ENCODE results near the gene NES. TPM values are rescaled to one million over a fixed set of nuclear protein-coding genes. Genes with fewer than 3 reads are reported as not detected.

The NES gene
- polyA plus RNA-seq, 3 donors: 3.5 to 38.3 (median 32.1) TPM

- WGBS, 3 donors: 0 to 1% (median 1%) methylated on average over 39 to 42 of the region's 42 CpGs
- H3K27ac ChIP-seq (ENCODE audit: low read depth, low read length): no peak within 1 kb of the TSS
These were observed 28.2 kb upstream of the NES start, which contains the start of gene CRABP2 for GRCh38 chr1:156705321-156705917. TSS of gene CRABP2 (minus strand) at chr1:156705583. CDS start at chr1:156705446, 137 bp downstream.

- H3K27ac ChIP-seq (ENCODE audit: low read depth, low read length): no peak overlapping the region
- 3 to 4% (median 3%) methylated on average over 29 of the region's 29 CpGs for WGBS, 3 donors
These were observed 27.7 kb upstream of the NES start for GRCh38 chr1:156704930-156705320.

GRCh38 chr1:156704166-156704711, 27.0 kb upstream of the NES start:
- WGBS, 3 donors: 53 to 58% (median 54%) methylated on average over 10 of the region's 10 CpGs
- H3K27ac ChIP-seq (ENCODE audit: low read depth, low read length): no peak overlapping the region

GRCh38 chr1:156703741-156704140, 26.5 kb upstream of the NES start:
- 35 to 43% (median 35%) methylated on average over 4 of the region's 4 CpGs for WGBS, 3 donors
- H3K27ac ChIP-seq (ENCODE audit: low read depth, low read length): no peak overlapping the region

- no peak overlapping the region for H3K27ac ChIP-seq (ENCODE audit: low read depth, low read length)
These were observed 26.1 kb upstream of the NES start for GRCh38 chr1:156703336-156703735.

DNA sequence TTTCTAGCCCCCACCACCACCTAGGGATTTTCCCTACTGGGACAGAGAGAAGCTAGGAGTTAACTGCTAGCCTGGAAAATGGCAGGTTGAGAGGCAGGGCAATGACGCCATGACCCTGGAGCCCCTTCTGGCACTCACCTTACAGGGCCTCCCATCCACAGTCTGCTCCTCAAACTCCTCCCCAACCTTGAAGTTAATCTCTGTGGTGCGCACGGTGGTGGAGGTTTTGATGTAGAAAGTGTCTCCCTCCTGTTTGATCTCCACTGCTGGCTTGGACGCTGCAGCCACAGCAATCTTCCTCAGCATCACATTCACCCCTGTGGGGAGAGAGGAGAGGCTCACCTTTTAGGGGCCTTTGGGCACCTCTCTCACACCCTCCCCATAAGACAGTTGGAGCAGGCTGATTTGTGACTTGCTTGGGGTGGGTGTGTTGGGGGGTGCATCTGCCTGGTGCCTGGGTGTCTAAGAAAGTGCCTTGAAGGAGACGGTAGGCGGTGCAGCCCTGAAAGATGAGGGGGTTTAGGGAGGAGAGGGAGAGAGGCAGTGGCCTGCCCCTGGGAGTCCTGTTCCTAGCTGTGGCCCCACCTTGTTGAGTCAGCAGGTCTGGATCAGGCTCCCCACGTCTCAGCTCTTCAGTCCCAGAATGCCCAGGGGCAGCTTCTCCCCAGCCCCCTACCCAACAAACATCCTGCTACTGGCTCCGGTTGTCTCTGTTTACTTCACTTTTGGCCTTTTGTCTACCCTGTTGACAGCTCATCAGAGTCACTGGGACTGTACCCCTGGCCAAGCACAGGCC, 23.7 kb upstream of the NES start:
- no peak overlapping the region for H3K27ac ChIP-seq (ENCODE audit: low read depth, low read length)
- 79 to 84% (median 81%) methylated on average over 8 of the region's 8 CpGs for WGBS, 3 donors

More at GRCh38 chr1:156703336-156703735, 26.1 kb upstream of the NES start:
- 58 to 81% (median 65%) methylated on average over 4 of the region's 4 CpGs for WGBS, 3 donors

- 39 to 78% (median 75%) methylated on average over 1 of the region's 1 CpG for WGBS, 3 donors
- no peak overlapping the region for H3K27ac ChIP-seq (ENCODE audit: low read depth, low read length)
These were observed 21.8 kb upstream of the NES start for GRCh38 chr1:156698995-156699394.

GRCh38 chr1:156697481-156697880, 20.3 kb upstream of the NES start:
- 84 to 90% (median 89%) methylated on average over 8 of the region's 8 CpGs for WGBS, 3 donors

DNA sequence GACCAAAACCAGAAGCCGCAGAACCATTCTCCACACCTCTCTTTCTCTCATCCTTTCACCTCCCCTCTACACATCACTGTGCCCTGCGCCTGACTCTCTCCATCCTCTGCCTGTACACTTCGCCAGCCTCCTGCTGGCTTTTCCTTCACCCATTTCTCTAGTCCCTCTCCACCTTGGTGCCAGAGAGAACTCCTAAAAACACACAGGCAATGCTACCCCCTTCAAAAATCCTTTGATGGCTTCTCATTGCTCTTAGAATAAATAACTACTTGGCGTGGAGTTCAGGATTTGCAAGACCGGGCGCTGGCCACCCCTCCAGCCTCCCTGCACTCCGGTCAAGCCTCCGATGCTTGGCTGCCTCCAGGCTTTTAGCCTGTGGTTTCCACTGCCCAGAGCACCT, 19.5 kb upstream of the NES start:
- no peak overlapping the region for H3K27ac ChIP-seq (ENCODE audit: low read depth, low read length)
- WGBS, 3 donors: 89 to 96% (median 92%) methylated on average over 8 of the region's 8 CpGs

More at GRCh38 chr1:156697481-156697880, 20.3 kb upstream of the NES start:
- H3K27ac ChIP-seq (ENCODE audit: low read depth, low read length): no peak overlapping the region

- H3K27ac ChIP-seq (ENCODE audit: low read depth, low read length): no peak overlapping the region
- WGBS, 3 donors: 88 to 96% (median 92%) methylated on average over 5 of the region's 5 CpGs
These were observed 17.4 kb upstream of the NES start for GRCh38 chr1:156694690-156694962.

DNA sequence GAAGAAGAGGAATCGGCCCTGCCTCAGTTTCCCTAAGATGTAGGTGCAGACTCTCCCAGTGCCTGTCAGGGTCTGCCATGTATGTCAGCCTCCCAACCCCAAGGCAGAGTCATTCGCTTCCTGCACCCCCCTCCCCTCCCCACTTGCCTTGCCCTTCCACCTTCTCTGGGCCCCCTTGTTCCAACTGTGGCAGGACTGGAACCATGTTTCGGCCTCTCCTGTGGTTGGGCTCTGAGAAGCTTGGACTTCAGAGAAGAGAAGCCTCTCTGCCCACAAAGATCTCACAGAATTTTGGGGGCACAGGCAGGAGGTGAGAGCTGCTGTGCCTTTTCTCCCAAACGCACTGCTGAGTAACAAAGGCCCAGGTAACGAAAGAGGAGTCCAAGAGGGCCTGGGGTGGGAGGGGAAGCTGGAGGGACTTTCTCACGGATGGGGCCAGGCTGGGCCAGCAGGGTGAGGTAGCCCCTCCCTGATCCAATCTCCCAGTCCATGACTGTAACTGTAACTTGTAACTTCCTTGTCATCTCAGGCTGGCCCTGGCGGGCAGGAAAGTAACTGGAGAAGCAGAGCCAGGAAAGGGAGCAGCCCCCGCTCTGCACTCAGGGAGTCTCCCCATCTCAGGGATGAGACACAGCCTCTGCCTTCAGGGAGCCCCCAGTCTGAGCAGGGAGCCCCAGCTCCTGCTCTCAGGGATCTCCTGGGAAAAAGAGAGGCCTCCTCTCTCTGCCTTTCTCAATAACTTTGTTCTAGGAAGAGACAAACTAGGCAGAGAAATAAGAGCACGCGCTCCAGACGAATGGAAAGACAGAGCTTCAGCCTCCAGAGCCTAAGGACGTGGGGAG, 16.9 kb upstream of the NES start:
- H3K27ac ChIP-seq (ENCODE audit: low read depth, low read length): no peak overlapping the region
- 75 to 82% (median 79%) methylated on average over 12 of the region's 12 CpGs for WGBS, 3 donors

DNA sequence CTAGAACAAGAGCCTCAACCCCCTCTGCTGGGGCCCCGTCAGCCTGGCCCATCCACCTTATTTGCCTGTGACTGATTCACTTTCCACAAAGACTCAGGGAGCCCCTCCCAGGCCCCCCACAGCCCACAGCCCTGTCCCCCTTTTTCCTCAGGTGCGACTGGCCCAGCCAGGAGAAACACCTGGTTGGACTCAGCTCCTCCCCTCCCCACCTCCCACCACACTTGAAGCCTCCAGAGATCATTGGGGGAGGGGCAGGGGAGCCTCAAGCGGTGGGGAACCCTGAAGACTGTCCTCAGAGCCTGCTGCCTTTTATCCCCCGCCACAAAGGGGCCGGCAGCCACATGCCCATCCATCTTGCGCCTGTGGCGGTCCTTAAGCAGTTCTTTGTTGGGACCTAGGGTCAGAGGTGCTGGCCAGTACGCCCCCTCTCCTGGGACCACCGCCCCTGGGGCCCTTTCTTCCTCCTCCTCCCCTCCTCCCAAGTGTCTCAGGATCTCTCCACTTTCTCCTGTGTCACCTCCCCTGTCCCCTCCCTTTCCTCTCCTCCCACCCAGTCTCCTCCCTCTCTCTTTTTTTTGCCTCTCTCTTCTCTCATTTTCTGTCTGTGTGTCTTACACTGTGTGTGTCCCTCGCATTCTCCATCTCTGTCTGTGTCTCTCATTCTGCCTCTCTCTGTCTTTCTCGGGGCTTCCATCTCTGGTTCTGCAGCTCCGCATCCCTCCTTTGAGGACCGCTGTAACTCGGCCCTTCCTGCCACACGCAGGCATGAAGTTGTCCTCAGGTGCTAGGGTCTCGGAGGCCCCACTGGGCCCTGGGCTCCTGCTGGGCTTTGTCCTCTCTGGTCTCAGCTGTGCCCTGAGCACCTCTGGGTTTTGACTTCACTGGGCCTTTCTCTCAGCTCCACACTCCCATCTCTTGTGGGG, 16.0 kb upstream of the NES start:
- 42 to 54% (median 46%) methylated on average over 16 of the region's 16 CpGs for WGBS, 3 donors
- no peak overlapping the region for H3K27ac ChIP-seq (ENCODE audit: low read depth, low read length)

DNA sequence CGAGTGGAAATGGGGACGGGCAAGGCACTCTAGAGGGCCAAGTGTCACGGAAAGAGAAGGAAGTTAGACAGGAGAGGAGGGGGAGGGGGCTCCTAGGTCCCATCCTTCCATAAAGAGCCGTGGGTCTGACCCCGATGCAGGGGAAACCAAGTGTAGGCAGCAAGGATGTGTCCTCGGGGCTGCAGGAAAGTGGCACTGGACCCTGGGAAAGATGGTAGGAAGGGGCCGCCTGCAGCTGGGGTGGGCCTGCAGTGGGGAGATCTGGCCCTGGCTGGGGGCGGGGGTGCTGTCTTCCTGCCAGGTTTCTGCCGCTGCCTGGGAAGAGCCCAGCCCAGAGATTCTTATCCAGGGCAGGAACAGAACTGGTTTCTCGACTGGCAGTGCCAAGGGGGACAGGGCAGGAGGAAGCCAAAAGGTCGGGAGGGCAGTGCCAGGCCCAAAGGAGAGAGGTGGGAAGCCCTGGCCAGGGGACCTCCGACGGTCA, 15.3 kb upstream of the NES start:
- no peak overlapping the region for H3K27ac ChIP-seq (ENCODE audit: low read depth, low read length)
- WGBS, 3 donors: 7 to 24% (median 16%) methylated on average over 13 of the region's 13 CpGs

GRCh38 chr1:156691665-156692440, 14.6 kb upstream of the NES start:
- 18 to 53% (median 19%) methylated on average over 20 of the region's 20 CpGs for WGBS, 3 donors
- H3K27ac ChIP-seq (ENCODE audit: low read depth, low read length): no peak overlapping the region

DNA sequence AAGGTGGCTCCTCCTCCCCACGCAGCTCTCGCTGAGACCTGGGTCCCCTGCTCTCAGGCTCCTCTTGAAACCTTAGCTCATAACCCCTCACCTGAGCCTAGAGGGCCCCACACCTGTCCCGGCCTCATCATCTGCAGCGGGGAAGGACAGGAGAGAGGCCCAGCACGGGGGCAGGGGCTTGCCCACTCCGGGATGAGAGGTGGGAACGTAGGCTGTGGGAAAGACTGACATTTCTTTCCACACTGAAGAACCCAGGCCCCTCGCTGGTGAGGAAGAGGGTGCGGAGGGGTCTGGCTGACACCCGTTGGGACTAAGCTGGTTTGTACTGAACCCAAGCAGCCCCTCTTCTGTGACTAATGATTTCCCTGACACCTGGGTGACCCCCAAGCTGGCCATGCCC, 14.0 kb upstream of the NES start:
- 66 to 76% (median 69%) methylated on average over 9 to 10 of the region's 10 CpGs for whole genome bisulfite sequencing, 3 donors
- no peak overlapping the region for H3K27ac ChIP-seq (ENCODE audit: low read depth, low read length)

DNA sequence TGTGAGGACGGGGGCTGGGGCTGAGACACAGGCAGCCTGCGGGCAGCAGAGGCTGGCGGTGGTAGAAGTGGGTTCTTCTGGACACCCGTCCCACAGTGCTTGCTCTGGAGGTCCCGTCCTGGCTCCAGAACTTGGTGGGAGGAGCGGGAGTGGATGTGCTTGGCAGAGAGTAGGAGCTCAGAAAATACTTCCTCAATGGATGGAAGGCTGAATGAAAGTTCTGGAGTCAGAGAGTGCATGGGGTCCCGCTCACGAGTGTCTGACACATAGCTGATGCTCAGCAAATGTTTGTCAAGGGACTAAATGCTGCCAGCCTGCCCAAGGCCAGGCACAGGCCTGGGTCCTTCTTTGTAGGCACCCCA, 13.4 kb upstream of the NES start:
- 58 to 67% (median 62%) methylated on average over 8 of the region's 8 CpGs for whole genome bisulfite sequencing, 3 donors
- no peak overlapping the region for H3K27ac ChIP-seq (ENCODE audit: low read depth, low read length)

- WGBS, 3 donors: 19 to 26% (median 26%) methylated on average over 10 of the region's 10 CpGs
- H3K27ac ChIP-seq (ENCODE audit: low read depth, low read length): no peak overlapping the region
These were observed 12.9 kb upstream of the NES start for GRCh38 chr1:156689953-156690674.

Data from adipose tissue (tissue), 3 donors.